Hair follicle dermal papilla cell (primary cell): ENCODE results near the gene TRPV6. TPM values are rescaled to one million over a fixed set of nuclear protein-coding genes. Genes with fewer than 3 reads are reported as not detected.

Experiments used
- total RNA-seq: library from RNA; depleted of rRNA; stranded (reverse); fragments of >200 nt; gene quantifications from 2 replicates; pipeline ENCODE4 v1.2.3, GENCODE V29; 2012

Gene TRPV6
- total RNA-seq, result not detected in 2 replicates

DNA sequence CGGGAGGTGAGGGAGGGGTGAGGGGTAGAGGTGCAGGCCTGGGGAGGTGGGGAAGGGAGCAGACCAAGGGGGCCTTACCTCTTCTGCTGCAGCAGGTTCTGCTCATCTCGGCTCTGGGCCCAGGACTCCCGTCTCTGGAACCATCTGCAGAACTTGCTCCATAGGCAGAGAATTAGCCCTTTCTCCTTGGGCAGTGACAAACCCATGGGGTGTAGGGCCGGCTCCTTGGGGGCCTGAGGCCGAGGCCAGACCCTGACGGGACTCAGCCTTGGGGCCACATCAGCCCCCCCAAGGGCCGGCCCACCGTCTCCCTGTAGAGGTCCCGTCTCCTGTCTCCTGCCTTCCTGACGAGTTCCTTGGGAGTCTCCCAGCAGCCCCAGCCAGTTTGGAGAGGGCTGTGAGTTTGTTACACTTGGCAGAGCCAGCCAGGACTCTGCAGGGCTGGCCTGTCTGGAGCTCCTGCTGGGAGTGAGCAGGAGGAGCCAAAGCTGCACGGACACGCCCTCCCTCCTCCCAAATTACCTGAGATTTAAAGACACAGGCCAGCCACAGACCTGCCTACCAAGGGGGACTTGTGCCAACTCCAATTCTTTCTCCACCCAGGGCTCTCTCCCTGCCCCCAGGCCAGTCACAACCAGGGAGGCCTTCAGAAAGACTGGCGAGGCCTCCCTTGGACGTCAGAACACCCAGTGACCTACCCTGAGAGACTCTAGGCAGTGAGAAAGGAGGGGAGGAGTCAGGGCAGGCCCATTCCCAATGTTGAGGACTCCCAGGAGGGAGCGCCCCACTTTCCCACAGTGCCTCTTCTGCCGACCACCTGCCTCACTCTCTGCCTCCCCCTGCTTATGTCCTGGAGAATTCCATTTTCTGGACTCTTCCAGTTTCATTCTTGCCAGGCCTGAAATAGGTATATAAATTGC is at the start of gene TRPV6:
Gene TRPV6, minus strand, starts transcription at position 435 of the 920 bp plus-strand sequence.

GRCh38 chr7:142933624-142934023 is 48.1 kb upstream of the TRPV6 start, which contains the start of gene TRPV5:
TRPV5 (minus strand) TSS chr7:142933746; CDS start chr7:142933459, 287 bp downstream.

GRCh38 chr7:142854372-142855113 is 31.0 kb downstream of the TRPV6 start, which contains the start of gene EPHB6:
EPHB6 (plus strand) TSS chr7:142855076; CDS start chr7:142863228, 8,152 bp downstream.

Other genes starting within 250 kb of the TRPV6 start
- gene PRSS1, start 136.3 kb downstream of the TRPV6 start, total RNA-seq, result not detected in 2 replicates
- gene PRSS2, start 114.8 kb downstream of the TRPV6 start, total RNA-seq, result not detected in 2 replicates
- gene EPHB6, start 30.7 kb downstream of the TRPV6 start, total RNA-seq, result 6.7 and 13.4 TPM in 2 replicates
- gene TRPV5, start 48.0 kb upstream of the TRPV6 start, total RNA-seq, result not detected in 2 replicates
- gene LLCFC1, start 53.7 kb upstream of the TRPV6 start, total RNA-seq, result not detected in 2 replicates
- not detected in 2 replicates for gene KEL, start 76.6 kb upstream of the TRPV6 start, total RNA-seq
- not detected in 2 replicates for gene OR9A2, start 141.4 kb upstream of the TRPV6 start, total RNA-seq
- gene OR6V1, start 166.6 kb upstream of the TRPV6 start, total RNA-seq, result not detected in 2 replicates
- not detected in 2 replicates for gene PIP, start 246.3 kb upstream of the TRPV6 start, total RNA-seq